HCT116 (cell line): Measurements from ENCODE around the gene ZDHHC22. TPM values are rescaled to one million over a fixed set of nuclear protein-coding genes. Genes with fewer than 3 reads are reported as not detected.

ENCODE experiments used
- ATAC-seq: fragments of 200-7000 bp; cut with Tn5 transposase; 2 replicates; pipeline ENCODE4 v1.9.1; 2020; ENCODE audit warnings: mild to moderate bottlenecking, moderate library complexity
- BruUV-seq: library from RNA; stranded (reverse); fragments of 400-500 nt; replicated peaks from 2 replicates; lab custom pipeline; 2021; lab: Mats Ljungman, UMichigan
- CTCF ChIA-PET: fragments of 300-600 bp; sonication (Branson Sonifier 250); formaldehyde crosslinking; loops from one replicate; lab custom pipeline; 2021; ENCODE audit warnings: antibody characterized with exemption; lab: Charles Lee
- POLR2A ChIA-PET: fragments of 300-600, 350-600 bp; sonication (Branson Sonifier 250); formaldehyde crosslinking; loops from one replicate; lab custom pipeline; 2021; ENCODE audit warnings: antibody characterized with exemption; lab: Charles Lee
- RAD21 ChIA-PET, 2 experiments: fragments of 300-600 bp; sonication (Branson Sonifier 250); formaldehyde crosslinking; loops; one replicate each; lab custom pipeline; 2023; ENCODE audit warnings: low total read pairs in 2 of 2; ENCODE audit not compliant: uncharacterized antibody in 2 of 2, unreplicated experiment in 2 of 2, low non-redundant PET in 1 of 2; lab: Charles Lee
- DNase-seq: peaks from one replicate; pipeline ENCODE4 v3.0.0-alpha.2; 2010; ENCODE audit warnings: low read depth, low spot score
- H2AFZ ChIP-seq: fragments of 200-600 bp; shearing (Covaris generic), sonication (generic); 2 replicates; pipeline ENCODE4 v1.6.1; 2017; ENCODE audit warnings: low read depth, mixed run types, mixed read lengths, antibody characterized with exemption, low read length; ENCODE audit not compliant: poor library complexity, severe bottlenecking
- H3K27ac ChIP-seq: 2 replicates; pipeline ENCODE4 v1.5.1; 2012; ENCODE audit warnings: low read depth, low read length
- H3K27me3 ChIP-seq: fragments of 200-600 bp; sonication (generic); 2 replicates; pipeline ENCODE4 v1.6.1; 2016; ENCODE audit warnings: mixed run types, low read length, mixed read lengths; ENCODE audit not compliant: insufficient read depth
- H3K36me3 ChIP-seq, 2 experiments: fragments of 200-500 bp in 1 of 2; fragments of 200-600 bp in 1 of 2; sonication (Bioruptor generic) in 1 of 2; sonication (generic) in 1 of 2; 2 replicates each; pipeline versions ENCODE4 v1.5.1 to v1.6.1; 2014 to 2016; ENCODE audit warnings: low read length in 2 of 2, inconsistent platforms in 1 of 2, mixed read lengths in 1 of 2, mixed run types in 1 of 2; ENCODE audit not compliant: insufficient read depth in 2 of 2, control insufficient read depth in 1 of 2
- H3K4me1 ChIP-seq, 2 experiments: fragments of 200-600 bp in 1 of 2; sonication (generic) in 1 of 2; 2 replicates each; pipeline versions ENCODE4 v1.5.1 to v1.6.1; 2012 to 2017; ENCODE audit warnings: low read length in 2 of 2, inconsistent platforms in 1 of 2, mild to moderate bottlenecking in 1 of 2, mixed read lengths in 1 of 2, mixed run types in 1 of 2, moderate library complexity in 1 of 2; ENCODE audit not compliant: insufficient read depth in 2 of 2, control insufficient read depth in 1 of 2
- H3K4me2 ChIP-seq: fragments of 200-600 bp; sonication (generic); 2 replicates; pipeline ENCODE4 v1.6.1; 2017; ENCODE audit warnings: mixed run types, low read length, mixed read lengths
- H3K4me3 ChIP-seq, 2 experiments: fragments of 200-600 bp in 1 of 2; sonication (generic) in 1 of 2; replicated peaks in 1 of 2; 2 replicates each; pipeline ENCODE4 v1.5.1; 2011 to 2016; ENCODE audit warnings: low read length in 2 of 2, control low read depth in 1 of 2, low read depth in 1 of 2, mild to moderate bottlenecking in 1 of 2, mixed read lengths in 1 of 2, mixed run types in 1 of 2
- H3K79me2 ChIP-seq: fragments of 200-600 bp; sonication (generic); 2 replicates; pipeline ENCODE4 v1.6.1; 2017; ENCODE audit warnings: mild to moderate bottlenecking, mixed run types, low read length, moderate library complexity, mixed read lengths; ENCODE audit not compliant: insufficient read depth
- H3K9ac ChIP-seq: fragments of 200-600 bp; sonication (generic); 2 replicates; pipeline ENCODE4 v1.6.1; 2016; ENCODE audit warnings: low read length, mixed read lengths
- H3K9me2 ChIP-seq: fragments of 200-600 bp; sonication (generic), shearing (Covaris generic); 2 replicates; pipeline ENCODE4 v1.6.1; 2017; ENCODE audit warnings: mixed run types, mild to moderate bottlenecking, moderate library complexity; ENCODE audit not compliant: insufficient read depth
- H3K9me3 ChIP-seq, 2 experiments: fragments of 200-500 bp in 1 of 2; fragments of 200-600 bp in 1 of 2; sonication (Bioruptor generic) in 1 of 2; sonication (generic) in 1 of 2; 2 replicates each; pipeline ENCODE4 v1.6.1; 2014 to 2017; ENCODE audit warnings: low read length in 2 of 2, mixed read lengths in 2 of 2, inconsistent platforms in 1 of 2, low read depth in 1 of 2, mild to moderate bottlenecking in 1 of 2, mixed run types in 1 of 2, moderate library complexity in 1 of 2; ENCODE audit not compliant: control insufficient read depth in 1 of 2, insufficient read depth in 1 of 2
- H4K20me1 ChIP-seq: fragments of 200-600 bp; sonication (generic), shearing (Covaris generic); 2 replicates; pipeline ENCODE4 v1.6.1; 2017; ENCODE audit warnings: mixed run types, mild to moderate bottlenecking, moderate library complexity; ENCODE audit not compliant: insufficient read depth
- CBX3 ChIP-seq: IDR thresholded peaks from 2 replicates; pipeline ENCODE4 v1.6.1; 2012; ENCODE audit warnings: low read depth
- CEBPB ChIP-seq: IDR thresholded peaks from 2 replicates; pipeline ENCODE4 v1.6.1; 2012; ENCODE audit warnings: low read depth
- EGR1 ChIP-seq: IDR thresholded peaks from 2 replicates; pipeline ENCODE4 v1.6.1; 2012; ENCODE audit warnings: low read depth
- EZH2 ChIP-seq: fragments of 200-600 bp; sonication (generic); IDR thresholded peaks from 2 replicates; pipeline ENCODE4 v1.6.1; 2017; ENCODE audit warnings: antibody characterized with exemption, mixed run types
- EZH2phosphoT487 ChIP-seq: fragments of 200-600 bp; IDR thresholded peaks from 2 replicates; pipeline ENCODE4 v1.6.1; 2018; ENCODE audit warnings: antibody characterized with exemption, borderline replicate concordance
- JUND ChIP-seq: IDR thresholded peaks from 2 replicates; pipeline ENCODE4 v1.6.1; 2012
- POLR2AphosphoS5 ChIP-seq: IDR thresholded peaks from 2 replicates; pipeline ENCODE4 v1.6.1; 2011; ENCODE audit warnings: mild to moderate bottlenecking, low read depth, low read length, moderate library complexity
- RAD21 ChIP-seq: IDR thresholded peaks from 2 replicates; pipeline ENCODE4 v1.6.1; 2012; ENCODE audit warnings: low read depth, mild to moderate bottlenecking
- SIN3A ChIP-seq: IDR thresholded peaks from 2 replicates; pipeline ENCODE4 v1.6.1; 2012; ENCODE audit warnings: low read depth
- SP1 ChIP-seq: IDR thresholded peaks from 2 replicates; pipeline ENCODE4 v1.6.1; 2012; ENCODE audit warnings: low read depth
- SRF ChIP-seq: IDR thresholded peaks from 2 replicates; pipeline ENCODE4 v1.6.1; 2012; ENCODE audit warnings: low read depth
- TCF7L2 ChIP-seq: IDR thresholded peaks from 2 replicates; pipeline ENCODE4 v1.7.0; 2011; ENCODE audit warnings: borderline replicate concordance, inconsistent platforms; ENCODE audit not compliant: insufficient read depth, insufficient read length; ENCODE audit errors: extremely low read depth
- YY1 ChIP-seq: IDR thresholded peaks from 2 replicates; pipeline ENCODE4 v1.6.1; 2011; ENCODE audit warnings: low read length, low read depth, moderate library complexity, mild to moderate bottlenecking; ENCODE audit not compliant: insufficient replicate concordance; ENCODE audit errors: extremely low read depth
- ZFX ChIP-seq: fragments of 450-650 bp; IDR thresholded peaks from 2 replicates; pipeline ENCODE4 v1.6.1; 2017
- ZNF274 ChIP-seq: fragments of 200-500 bp; sonication (Bioruptor generic); IDR thresholded peaks from 2 replicates; pipeline ENCODE4 v1.6.1; 2014; ENCODE audit warnings: mild to moderate bottlenecking, low read depth, low read length, inconsistent platforms
- intact Hi-C: fragments of 100-400 bp; cut with micrococcal nuclease; formaldehyde crosslinking; loops from 2 replicates; pipeline ENCODE4 v1.10.0; 2022
- total RNA-seq: library from RNA; stranded (reverse); gene quantifications from one replicate; pipeline ENCODE4 v1.2.1, GENCODE V29; 2021; ENCODE audit not compliant: unreplicated experiment
- TF ChIP-seq, protein P1 (sequence below): IDR thresholded peaks from 2 replicates; pipeline ENCODE4 v1.6.1; 2011; ENCODE audit warnings: mild to moderate bottlenecking, low read length, moderate library complexity; ENCODE audit not compliant: insufficient replicate concordance; ENCODE audit errors: extremely low read depth
- TF ChIP-seq, protein P2 (sequence below), 3 experiments: fragments of 200-600 bp in 1 of 3; sonication (generic) in 1 of 3; IDR thresholded peaks in 2 of 3; conservative IDR thresholded peaks in 1 of 3; 2 replicates each; pipeline ENCODE4 v1.5.1; 2012 to 2017; ENCODE audit warnings: low read depth in 2 of 3, low read length in 2 of 3, antibody characterized with exemption in 1 of 3, borderline replicate concordance in 1 of 3, control low read depth in 1 of 3, mild to moderate bottlenecking in 1 of 3, mixed read lengths in 1 of 3, mixed run types in 1 of 3, moderate library complexity in 1 of 3; ENCODE audit not compliant: insufficient read depth in 1 of 3
- TF ChIP-seq, protein P3 (sequence below): IDR thresholded peaks from 2 replicates; pipeline ENCODE4 v1.6.1; 2012; ENCODE audit warnings: low read depth
- TF ChIP-seq, protein P4 (sequence below): IDR thresholded peaks from 2 replicates; pipeline ENCODE4 v1.6.1; 2012

The ZDHHC22 gene
- total RNA-seq, 1 experiment from 2014 or later, result 0.10 TPM

DNA sequence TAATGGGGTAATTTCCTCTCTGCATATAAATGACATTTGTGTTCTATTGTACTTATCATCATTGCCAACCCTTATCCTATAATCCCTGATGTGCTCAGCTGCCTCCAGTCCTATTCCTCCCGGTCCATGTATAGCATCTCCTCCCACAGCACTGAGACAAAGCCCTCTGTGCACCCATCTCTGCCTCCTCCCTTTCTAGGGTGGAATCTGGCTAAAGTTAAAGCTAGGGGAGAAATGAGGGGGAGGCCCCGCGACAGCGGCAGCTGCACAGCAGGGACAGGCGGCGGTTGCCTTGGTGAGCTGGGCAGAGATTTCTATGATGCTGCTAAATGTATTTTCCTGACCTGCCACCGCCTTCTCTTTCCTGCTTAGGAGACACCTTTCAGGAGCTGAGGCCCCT lies 12.8 kb upstream of the ZDHHC22 start (continued):
- TF ChIP-seq, protein P1, sequence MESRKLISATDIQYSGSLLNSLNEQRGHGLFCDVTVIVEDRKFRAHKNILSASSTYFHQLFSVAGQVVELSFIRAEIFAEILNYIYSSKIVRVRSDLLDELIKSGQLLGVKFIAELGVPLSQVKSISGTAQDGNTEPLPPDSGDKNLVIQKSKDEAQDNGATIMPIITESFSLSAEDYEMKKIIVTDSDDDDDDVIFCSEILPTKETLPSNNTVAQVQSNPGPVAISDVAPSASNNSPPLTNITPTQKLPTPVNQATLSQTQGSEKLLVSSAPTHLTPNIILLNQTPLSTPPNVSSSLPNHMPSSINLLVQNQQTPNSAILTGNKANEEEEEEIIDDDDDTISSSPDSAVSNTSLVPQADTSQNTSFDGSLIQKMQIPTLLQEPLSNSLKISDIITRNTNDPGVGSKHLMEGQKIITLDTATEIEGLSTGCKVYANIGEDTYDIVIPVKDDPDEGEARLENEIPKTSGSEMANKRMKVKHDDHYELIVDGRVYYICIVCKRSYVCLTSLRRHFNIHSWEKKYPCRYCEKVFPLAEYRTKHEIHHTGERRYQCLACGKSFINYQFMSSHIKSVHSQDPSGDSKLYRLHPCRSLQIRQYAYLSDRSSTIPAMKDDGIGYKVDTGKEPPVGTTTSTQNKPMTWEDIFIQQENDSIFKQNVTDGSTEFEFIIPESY, result no peak
- TF ChIP-seq TCF7L2 (no peak), SP1 (no peak), EZH2phosphoT487 (no peak), POLR2AphosphoS5 (no peak), SIN3A (no peak), YY1 (no peak), SRF (no peak), RAD21 (no peak), ZFX (no peak), EZH2 (no peak), CEBPB (no peak)
- TF ChIP-seq, all 23 proteins: peak for 0

DNA sequence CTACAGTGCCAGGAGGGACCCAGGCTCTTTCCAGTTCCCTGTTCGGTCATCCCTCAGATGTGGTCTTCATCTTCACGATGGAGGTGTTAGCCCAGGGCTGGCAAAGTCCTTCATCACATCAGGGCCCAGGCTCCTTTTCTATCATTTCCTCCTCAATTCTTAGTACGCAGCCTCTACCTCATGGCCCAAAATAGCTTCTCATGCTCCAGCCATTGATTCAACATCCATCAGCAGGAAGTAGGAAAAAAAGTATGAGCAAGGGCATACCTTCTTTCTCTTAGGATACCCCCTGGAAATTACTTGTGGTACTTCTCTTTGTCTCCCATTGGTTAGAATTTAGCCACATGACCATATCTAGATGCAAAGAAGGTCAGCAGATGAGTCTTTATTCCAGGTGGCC lies 12.2 kb upstream of the ZDHHC22 start:
- no TSS peak for BruUV-seq
- no peak for TF ChIP-seq CBX3
- no peak for TF ChIP-seq JUND
- TF ChIP-seq POLR2AphosphoS5, result no peak
- TF ChIP-seq, protein P2, sequence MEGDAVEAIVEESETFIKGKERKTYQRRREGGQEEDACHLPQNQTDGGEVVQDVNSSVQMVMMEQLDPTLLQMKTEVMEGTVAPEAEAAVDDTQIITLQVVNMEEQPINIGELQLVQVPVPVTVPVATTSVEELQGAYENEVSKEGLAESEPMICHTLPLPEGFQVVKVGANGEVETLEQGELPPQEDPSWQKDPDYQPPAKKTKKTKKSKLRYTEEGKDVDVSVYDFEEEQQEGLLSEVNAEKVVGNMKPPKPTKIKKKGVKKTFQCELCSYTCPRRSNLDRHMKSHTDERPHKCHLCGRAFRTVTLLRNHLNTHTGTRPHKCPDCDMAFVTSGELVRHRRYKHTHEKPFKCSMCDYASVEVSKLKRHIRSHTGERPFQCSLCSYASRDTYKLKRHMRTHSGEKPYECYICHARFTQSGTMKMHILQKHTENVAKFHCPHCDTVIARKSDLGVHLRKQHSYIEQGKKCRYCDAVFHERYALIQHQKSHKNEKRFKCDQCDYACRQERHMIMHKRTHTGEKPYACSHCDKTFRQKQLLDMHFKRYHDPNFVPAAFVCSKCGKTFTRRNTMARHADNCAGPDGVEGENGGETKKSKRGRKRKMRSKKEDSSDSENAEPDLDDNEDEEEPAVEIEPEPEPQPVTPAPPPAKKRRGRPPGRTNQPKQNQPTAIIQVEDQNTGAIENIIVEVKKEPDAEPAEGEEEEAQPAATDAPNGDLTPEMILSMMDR (IDR thresholded peaks at IDR 0.05 in 2 of 3, conservative IDR thresholded peaks at IDR 0.05 in 1 of 3; ENCODE audit: borderline replicate concordance in 1 of 3, insufficient read depth in 1 of 3, low read depth in 2 of 3, low read length in 2 of 3), result no peak
- no peak for TF ChIP-seq SP1
- TF ChIP-seq, protein P3, sequence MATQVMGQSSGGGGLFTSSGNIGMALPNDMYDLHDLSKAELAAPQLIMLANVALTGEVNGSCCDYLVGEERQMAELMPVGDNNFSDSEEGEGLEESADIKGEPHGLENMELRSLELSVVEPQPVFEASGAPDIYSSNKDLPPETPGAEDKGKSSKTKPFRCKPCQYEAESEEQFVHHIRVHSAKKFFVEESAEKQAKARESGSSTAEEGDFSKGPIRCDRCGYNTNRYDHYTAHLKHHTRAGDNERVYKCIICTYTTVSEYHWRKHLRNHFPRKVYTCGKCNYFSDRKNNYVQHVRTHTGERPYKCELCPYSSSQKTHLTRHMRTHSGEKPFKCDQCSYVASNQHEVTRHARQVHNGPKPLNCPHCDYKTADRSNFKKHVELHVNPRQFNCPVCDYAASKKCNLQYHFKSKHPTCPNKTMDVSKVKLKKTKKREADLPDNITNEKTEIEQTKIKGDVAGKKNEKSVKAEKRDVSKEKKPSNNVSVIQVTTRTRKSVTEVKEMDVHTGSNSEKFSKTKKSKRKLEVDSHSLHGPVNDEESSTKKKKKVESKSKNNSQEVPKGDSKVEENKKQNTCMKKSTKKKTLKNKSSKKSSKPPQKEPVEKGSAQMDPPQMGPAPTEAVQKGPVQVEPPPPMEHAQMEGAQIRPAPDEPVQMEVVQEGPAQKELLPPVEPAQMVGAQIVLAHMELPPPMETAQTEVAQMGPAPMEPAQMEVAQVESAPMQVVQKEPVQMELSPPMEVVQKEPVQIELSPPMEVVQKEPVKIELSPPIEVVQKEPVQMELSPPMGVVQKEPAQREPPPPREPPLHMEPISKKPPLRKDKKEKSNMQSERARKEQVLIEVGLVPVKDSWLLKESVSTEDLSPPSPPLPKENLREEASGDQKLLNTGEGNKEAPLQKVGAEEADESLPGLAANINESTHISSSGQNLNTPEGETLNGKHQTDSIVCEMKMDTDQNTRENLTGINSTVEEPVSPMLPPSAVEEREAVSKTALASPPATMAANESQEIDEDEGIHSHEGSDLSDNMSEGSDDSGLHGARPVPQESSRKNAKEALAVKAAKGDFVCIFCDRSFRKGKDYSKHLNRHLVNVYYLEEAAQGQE, result no peak
- no peak for TF ChIP-seq EGR1
- TF ChIP-seq ZNF274, result no peak
- TF ChIP-seq, protein P4, sequence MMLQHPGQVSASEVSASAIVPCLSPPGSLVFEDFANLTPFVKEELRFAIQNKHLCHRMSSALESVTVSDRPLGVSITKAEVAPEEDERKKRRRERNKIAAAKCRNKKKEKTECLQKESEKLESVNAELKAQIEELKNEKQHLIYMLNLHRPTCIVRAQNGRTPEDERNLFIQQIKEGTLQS, result no peak
- TF ChIP-seq TCF7L2, result no peak

More for the DNA sequence above, 12.2 kb upstream of the ZDHHC22 start:
- Histone ChIP-seq H3K36me3 (no peaks in the 10 kb centered on the region), H3K9ac (no peak overlapping the region), H4K20me1 (no peaks in the 10 kb centered on the region), H3K4me1 (peaks cover 9 to 21% of the 10 kb centered on the region in 2 experiments; a peak in 3 of 4 replicates), H3K9me2 (no peaks in the 10 kb centered on the region), H3K4me3 (no peak overlapping the region), H3K27me3 (no peaks in the 10 kb centered on the region), H3K27ac (no peak overlapping the region), H3K9me3 (no peaks in the 10 kb centered on the region), H3K4me2 (no peak overlapping the region), H3K79me2 (no peaks in the 10 kb centered on the region), H2AFZ (no peak overlapping the region)
- intact Hi-C loops, result loop anchor here (2.0 kb wide), 2 partner anchors 59 to 305 kb away; partner anchors contain the start of gene AHSA1
- ChIA-PET CTCF (interaction anchor here (0.9 to 5.8 kb wide), 5 partner anchors 28 to 282 kb away, joined by 4 to 112 read pairs (median 66); partner anchors contain the start of gene TMEM63C), RAD21 (interaction anchor here (0.7 to 2.8 kb wide), 3 partner anchors 59 to 281 kb away, joined by 3 to 10 read pairs (median 3); no protein-coding TSS in a partner anchor), POLR2A (no interaction called here)
- DNase-seq (no peak), ATAC-seq (no peak)
